Measurements from ENCODE around the gene RPL3. TPM values are rescaled to one million over a fixed set of nuclear protein-coding genes. Genes with fewer than 3 reads are reported as not detected.

The RPL3 gene
- total RNA-seq, 1 experiment from 2014 or later, result 3,475 TPM

- H3K4me3 Mint-ChIP-seq (ENCODE audit: unreplicated experiment), result no peak overlapping the region
- ChIA-PET POLR2A (interaction anchor here (1.3 to 1.4 kb wide), 2 partner anchors 16 to 509 kb away, joined by 3 read pairs; partner anchors contain the start of genes DNAL4 and RPL3), CTCF (interaction anchor here (1.0 to 1.1 kb wide), 2 partner anchors 13 to 14 kb away, joined by 4 to 5 read pairs; no protein-coding TSS in a partner anchor)
- no peak overlapping the region for H3K27ac Mint-ChIP-seq (ENCODE audit: low read depth, unreplicated experiment)
- H3K9me3 Mint-ChIP-seq (ENCODE audit: unreplicated experiment), result no peaks in the 10 kb centered on the region
- TF ChIP-seq CTCF (IDR thresholded peaks at IDR 0.05; ENCODE audit: unreplicated experiment), result no peak
- intact Hi-C loops (cut with micrococcal nuclease), result no loop called here
- no peaks in the 10 kb centered on the region for H3K36me3 Mint-ChIP-seq (ENCODE audit: insufficient read depth, unreplicated experiment)
- H3K4me1 Mint-ChIP-seq (ENCODE audit: insufficient read depth, unreplicated experiment), result peaks cover 25% of the 10 kb centered on the region
- DNase-seq (ENCODE audit: unreplicated experiment), result no peak
- BruUV-seq (replicated peaks), result no TSS peak
- H3K27me3 Mint-ChIP-seq (ENCODE audit: insufficient read depth, unreplicated experiment), result no peaks in the 10 kb centered on the region
Observed at GRCh38 chr22:39303358-39303757, 16.1 kb downstream of the RPL3 start.

- Mint-ChIP-seq H3K27me3 (ENCODE audit: insufficient read depth, unreplicated experiment) (no peaks in the 10 kb centered on the region), H3K27ac (ENCODE audit: low read depth, unreplicated experiment) (no peak overlapping the region), H3K4me3 (ENCODE audit: unreplicated experiment) (no peak overlapping the region), H3K36me3 (ENCODE audit: insufficient read depth, unreplicated experiment) (no peaks in the 10 kb centered on the region), H3K9me3 (ENCODE audit: unreplicated experiment) (no peaks in the 10 kb centered on the region), H3K4me1 (ENCODE audit: insufficient read depth, unreplicated experiment) (peaks cover 31% of the 10 kb centered on the region)
- no TSS peak for BruUV-seq (replicated peaks)
- ChIA-PET POLR2A (interaction anchor here (1.3 to 1.4 kb wide), 2 partner anchors 17 to 509 kb away, joined by 3 read pairs; partner anchors contain the start of genes DNAL4 and RPL3), CTCF (interaction anchor here (1.0 to 1.2 kb wide), 3 partner anchors 13 to 131 kb away, joined by 3 to 4 read pairs (median 4); no protein-coding TSS in a partner anchor)
- intact Hi-C loops (cut with micrococcal nuclease), result no loop called here
- no peak for TF ChIP-seq CTCF (IDR thresholded peaks at IDR 0.05; ENCODE audit: unreplicated experiment)
- DNase-seq (ENCODE audit: unreplicated experiment), result no peak
Observed at GRCh38 chr22:39302431-39302960, 16.9 kb downstream of the RPL3 start.

GRCh38 chr22:39301926-39302325, 17.5 kb downstream of the RPL3 start:
- Mint-ChIP-seq H3K36me3 (ENCODE audit: insufficient read depth, unreplicated experiment) (no peaks in the 10 kb centered on the region), H3K4me3 (ENCODE audit: unreplicated experiment) (no peak overlapping the region), H3K27me3 (ENCODE audit: insufficient read depth, unreplicated experiment) (no peaks in the 10 kb centered on the region), H3K9me3 (ENCODE audit: unreplicated experiment) (no peaks in the 10 kb centered on the region), H3K27ac (ENCODE audit: low read depth, unreplicated experiment) (no peak overlapping the region), H3K4me1 (ENCODE audit: insufficient read depth, unreplicated experiment) (peaks cover 31% of the 10 kb centered on the region)
- ChIA-PET CTCF (interaction anchor here (1.0 to 1.2 kb wide), 3 partner anchors 13 to 131 kb away, joined by 3 to 4 read pairs (median 4); no protein-coding TSS in a partner anchor), POLR2A (interaction anchor here (1.3 to 1.4 kb wide), 2 partner anchors 18 to 508 kb away, joined by 3 read pairs; partner anchors contain the start of genes DNAL4 and RPL3)
- DNase-seq (ENCODE audit: unreplicated experiment), result no peak
- BruUV-seq (replicated peaks), result no TSS peak
- intact Hi-C loops (cut with micrococcal nuclease), result no loop called here
- TF ChIP-seq CTCF (IDR thresholded peaks at IDR 0.05; ENCODE audit: unreplicated experiment), result no peak

- H3K4me3 Mint-ChIP-seq (ENCODE audit: unreplicated experiment), result no peak overlapping the region
- H3K9me3 Mint-ChIP-seq (ENCODE audit: unreplicated experiment), result no peaks in the 10 kb centered on the region
- POLR2A ChIA-PET, result no interaction called here
- BruUV-seq (replicated peaks), result no TSS peak
- H3K27me3 Mint-ChIP-seq (ENCODE audit: insufficient read depth, unreplicated experiment), result no peaks in the 10 kb centered on the region
- peaks cover 31% of the 10 kb centered on the region for H3K4me1 Mint-ChIP-seq (ENCODE audit: insufficient read depth, unreplicated experiment)
- no peak for DNase-seq (ENCODE audit: unreplicated experiment)
- CTCF ChIA-PET, result interaction anchor here (0.5 to 1.7 kb wide), 2 partner anchors 14 to 32 kb away, joined by 4 to 5 read pairs; no protein-coding TSS in a partner anchor
- no peak for TF ChIP-seq CTCF (IDR thresholded peaks at IDR 0.05; ENCODE audit: unreplicated experiment)
- no peak overlapping the region for H3K27ac Mint-ChIP-seq (ENCODE audit: low read depth, unreplicated experiment)
- intact Hi-C loops (cut with micrococcal nuclease), result no loop called here
- no peaks in the 10 kb centered on the region for H3K36me3 Mint-ChIP-seq (ENCODE audit: insufficient read depth, unreplicated experiment)
Observed at GRCh38 chr22:39301108-39301507, 18.3 kb downstream of the RPL3 start.

All from MCF 10A (cell line).